Measurements from ENCODE around the gene SLC31A2.

DNA sequence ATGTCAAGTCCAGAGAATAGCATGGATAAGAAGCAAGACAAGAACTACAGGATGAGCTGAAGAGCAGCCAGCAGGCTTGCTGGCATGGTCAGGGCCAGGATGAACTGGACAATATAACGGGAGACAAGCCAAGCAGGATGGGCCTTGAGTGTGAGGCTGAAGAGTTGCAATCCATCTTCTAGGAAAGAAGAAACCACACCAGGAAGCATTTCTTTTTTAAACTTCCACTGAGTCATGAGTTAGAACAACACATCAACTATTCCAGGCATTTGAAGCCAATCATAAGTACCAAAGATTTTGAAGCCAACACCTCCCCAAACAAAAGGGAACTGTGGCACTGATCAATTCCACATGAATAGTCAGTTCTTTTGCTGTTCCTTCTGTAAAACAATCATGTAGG is 27.3 kb downstream of the SLC31A2 start:
- TF ChIP-seq POLR2A (IDR thresholded peaks at IDR 0.05; ENCODE audit: low read length) (no peak), GATA1 (IDR thresholded peaks at IDR 0.05; ENCODE audit: low read depth, low read length) (no peak)
